Muscle of leg (tissue), 9 donors: Measurements from ENCODE around the gene TENT4A. TPM values are rescaled to one million over a fixed set of nuclear protein-coding genes. Genes with fewer than 3 reads are reported as not detected.

Experiments
- polyA plus RNA-seq, 8 donors: library from polyadenylated mRNA; unstranded; fragments of 120-200 nt; gene quantifications; one replicate each; pipeline versions ENCODE4 v1.2.1 to v1.2.3, GENCODE V29; 2013; ENCODE audit warnings: inconsistent platforms in 1 of 8, low replicate concordance in 1 of 8; ENCODE audit not compliant: insufficient read length in 8 of 8, insufficient read depth in 1 of 8
- total RNA-seq: library from RNA; stranded (reverse); fragments of 120-200 nt; gene quantifications from one replicate; pipeline ENCODE4 v1.2.4, GENCODE V29; 2013

TENT4A gene
- total and polyA plus RNA-seq, 9 donors, result 9.0 to 22.2 (median 16.5) TPM

Other genes starting within 250 kb of the TENT4A start
- 33.2 TPM for gene NSUN2, start 80.4 kb upstream of the TENT4A start, total RNA-seq
- gene NSUN2, start 80.4 kb upstream of the TENT4A start, polyA plus RNA-seq, result 10 to 100 TPM; 34.4 to 50.2 (median 39.6) TPM
- 7.9 TPM for gene SRD5A1, start 80.0 kb upstream of the TENT4A start, total RNA-seq
- gene SRD5A1, start 80.0 kb upstream of the TENT4A start, polyA plus RNA-seq, result 10 to 100 TPM in 3 of 8 donors, 1 to 10 TPM in 5; 8.5 to 12.6 (median 9.7) TPM